ENCODE measurements around the gene BORA. TPM values are rescaled to one million over a fixed set of nuclear protein-coding genes. Genes with fewer than 3 reads are reported as not detected.
"Not testable (repeated sequence)": the region's sequence is repeated elsewhere in the genome, so short reads cannot be mapped to it uniquely, and the experiment has no call there.

BORA gene
- total and polyA plus RNA-seq, 7 donors: 0.34 to 5.6 (median 1.1) TPM

DNA sequence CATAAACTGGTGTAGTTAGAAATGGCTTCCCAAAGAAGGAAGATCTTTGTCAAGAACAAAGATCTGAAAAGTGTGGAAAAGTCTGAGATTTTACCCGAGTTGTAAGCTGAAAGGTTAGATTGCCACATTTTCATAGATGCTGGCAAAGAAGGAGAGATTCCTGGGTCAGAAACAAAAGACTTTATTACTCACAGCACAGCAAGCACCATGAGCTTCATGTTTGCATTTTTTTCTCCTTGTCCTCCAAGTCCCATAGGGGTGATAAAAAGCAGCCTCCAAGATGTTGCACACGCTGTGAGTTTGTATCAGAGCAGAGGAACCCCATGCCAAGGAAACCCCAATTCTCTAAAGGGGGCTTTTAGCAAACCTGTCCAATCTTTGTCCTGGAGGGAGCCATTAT, 29.6 kb upstream of the BORA start:
- TF ChIP-seq, protein P1, sequence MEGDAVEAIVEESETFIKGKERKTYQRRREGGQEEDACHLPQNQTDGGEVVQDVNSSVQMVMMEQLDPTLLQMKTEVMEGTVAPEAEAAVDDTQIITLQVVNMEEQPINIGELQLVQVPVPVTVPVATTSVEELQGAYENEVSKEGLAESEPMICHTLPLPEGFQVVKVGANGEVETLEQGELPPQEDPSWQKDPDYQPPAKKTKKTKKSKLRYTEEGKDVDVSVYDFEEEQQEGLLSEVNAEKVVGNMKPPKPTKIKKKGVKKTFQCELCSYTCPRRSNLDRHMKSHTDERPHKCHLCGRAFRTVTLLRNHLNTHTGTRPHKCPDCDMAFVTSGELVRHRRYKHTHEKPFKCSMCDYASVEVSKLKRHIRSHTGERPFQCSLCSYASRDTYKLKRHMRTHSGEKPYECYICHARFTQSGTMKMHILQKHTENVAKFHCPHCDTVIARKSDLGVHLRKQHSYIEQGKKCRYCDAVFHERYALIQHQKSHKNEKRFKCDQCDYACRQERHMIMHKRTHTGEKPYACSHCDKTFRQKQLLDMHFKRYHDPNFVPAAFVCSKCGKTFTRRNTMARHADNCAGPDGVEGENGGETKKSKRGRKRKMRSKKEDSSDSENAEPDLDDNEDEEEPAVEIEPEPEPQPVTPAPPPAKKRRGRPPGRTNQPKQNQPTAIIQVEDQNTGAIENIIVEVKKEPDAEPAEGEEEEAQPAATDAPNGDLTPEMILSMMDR (IDR thresholded peaks at IDR 0.05): no peak
- 46 to 51% (median 49%) methylated on average over 2 of the region's 2 CpGs for WGBS, 3 donors
- no peaks in the 10 kb centered on the region for H3K9me3 ChIP-seq
- H3K27me3 ChIP-seq (ENCODE audit: insufficient read depth in 3 of 3, low read length in 2 of 3): no peaks in the 10 kb centered on the region
- H3K27ac ChIP-seq: no peak overlapping the region
- no peak overlapping the region for H3K4me3 ChIP-seq
- ATAC-seq: no peak
- intact Hi-C loops (cut with DNase I): no loop called here
- H3K36me3 ChIP-seq (ENCODE audit: insufficient read depth in 1 of 2, low read depth in 1 of 2): no peaks in the 10 kb centered on the region
- no peak for DNase-seq
- no peaks in the 10 kb centered on the region for H3K4me1 ChIP-seq

DNA sequence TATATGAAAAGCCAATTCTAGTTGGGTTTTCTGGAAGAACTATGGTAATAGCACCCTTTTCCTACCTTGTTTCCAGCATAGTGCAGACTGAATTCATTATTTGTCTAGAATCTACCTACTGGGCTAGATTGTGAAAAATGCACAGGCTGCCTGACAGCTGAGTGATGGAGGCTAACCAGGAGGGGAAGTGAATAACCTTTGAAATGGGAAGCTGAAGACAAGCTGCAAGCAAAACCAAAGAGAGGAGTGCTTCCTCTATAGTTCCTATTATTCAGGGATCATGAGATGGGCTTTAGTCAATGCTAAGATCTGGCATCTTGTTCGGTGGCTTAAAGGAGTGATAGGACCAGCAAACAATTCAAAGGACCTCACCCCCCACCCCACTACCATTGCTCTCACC, 27.2 kb upstream of the BORA start:
- Histone ChIP-seq H3K27ac (no peak overlapping the region), H3K9me3 (no peaks in the 10 kb centered on the region), H3K27me3 (ENCODE audit: insufficient read depth in 3 of 3, low read length in 2 of 3) (no peaks in the 10 kb centered on the region), H3K4me3 (no peak overlapping the region), H3K4me1 (no peaks in the 10 kb centered on the region), H3K36me3 (ENCODE audit: insufficient read depth in 1 of 2, low read depth in 1 of 2) (no peaks in the 10 kb centered on the region)
- intact Hi-C loops (cut with DNase I): no loop called here
- 35 to 92% (median 56%) methylated on average over 1 of the region's 1 CpG for WGBS, 3 donors
- DNase-seq (no peak), ATAC-seq (no peak)
- TF ChIP-seq, protein P1 (IDR thresholded peaks at IDR 0.05): no peak

DNA sequence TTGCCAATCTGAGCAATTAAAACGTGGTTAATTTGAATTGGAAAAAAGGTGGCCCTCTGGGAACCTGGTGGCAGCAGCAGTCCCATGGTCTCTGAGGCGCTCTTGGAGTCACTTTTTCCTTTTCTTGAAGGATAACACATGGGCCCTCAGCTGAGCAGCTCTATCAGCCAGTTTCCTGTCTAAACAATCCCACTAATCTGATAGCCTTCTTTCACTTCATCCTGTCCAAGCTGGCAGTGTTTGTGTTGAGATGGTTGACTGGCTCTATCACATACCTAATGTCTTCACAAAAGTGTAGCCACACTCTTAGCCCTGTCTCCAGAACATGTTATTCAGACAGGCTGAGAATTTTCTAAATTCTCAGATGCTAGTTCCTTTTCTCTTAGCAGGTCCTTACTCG, 10.9 kb upstream of the BORA start:
- Histone ChIP-seq H3K9me3 (no peaks in the 10 kb centered on the region), H3K36me3 (ENCODE audit: insufficient read depth in 1 of 2, low read depth in 1 of 2) (peaks cover 7 to 38% of the 10 kb centered on the region in 2 donors), H3K27ac (no peak overlapping the region), H3K4me1 (no peaks in the 10 kb centered on the region), H3K27me3 (ENCODE audit: insufficient read depth in 3 of 3, low read length in 2 of 3) (no peaks in the 10 kb centered on the region), H3K4me3 (no peak overlapping the region)
- ATAC-seq (no peak), DNase-seq (no peak)
- WGBS, 3 donors: 61 to 67% (median 64%) methylated on average over 3 of the region's 3 CpGs
- TF ChIP-seq, protein P1 (IDR thresholded peaks at IDR 0.05): no peak
- intact Hi-C loops (cut with DNase I): no loop called here

DNA sequence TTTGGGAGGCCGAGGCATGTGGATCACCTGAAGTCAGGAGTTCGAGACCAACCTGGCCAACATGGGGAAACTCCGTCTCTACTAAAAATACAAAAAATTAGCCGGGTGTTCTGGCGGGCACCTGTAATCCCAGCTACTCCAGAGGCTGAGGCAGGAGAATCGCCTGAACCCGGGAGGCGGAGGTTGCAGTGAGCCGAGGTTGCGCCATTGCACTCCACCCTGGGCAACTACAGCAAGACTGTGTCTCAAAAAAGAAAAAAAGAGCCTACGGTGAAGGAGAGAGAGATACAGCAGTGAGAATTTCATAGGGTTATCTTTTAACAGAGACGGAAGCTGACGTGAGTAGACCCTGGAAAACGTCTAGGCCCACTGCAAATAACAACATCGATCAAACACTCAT, 1.5 kb upstream of the BORA start:
- Histone ChIP-seq H3K4me1 (peaks cover 16% of the 10 kb centered on the region), H3K4me3 (peak overlapping the region; percentile 97)
- intact Hi-C loops (cut with DNase I): loop anchor here in 1 of 2 donors (5.0 kb wide), 1 partner anchor 56 kb away; the partner anchor contains the start of genes DIS3 and PIBF1
- not testable (repeated sequence) for H3K27me3 ChIP-seq (ENCODE audit: insufficient read depth in 3 of 3, low read length in 2 of 3); H3K27ac ChIP-seq; ATAC-seq; H3K9me3 ChIP-seq; DNase-seq; H3K36me3 ChIP-seq (ENCODE audit: insufficient read depth in 1 of 2, low read depth in 1 of 2)
- WGBS, 3 donors: 91% methylated on average over 15 of the region's 15 CpGs

DNA sequence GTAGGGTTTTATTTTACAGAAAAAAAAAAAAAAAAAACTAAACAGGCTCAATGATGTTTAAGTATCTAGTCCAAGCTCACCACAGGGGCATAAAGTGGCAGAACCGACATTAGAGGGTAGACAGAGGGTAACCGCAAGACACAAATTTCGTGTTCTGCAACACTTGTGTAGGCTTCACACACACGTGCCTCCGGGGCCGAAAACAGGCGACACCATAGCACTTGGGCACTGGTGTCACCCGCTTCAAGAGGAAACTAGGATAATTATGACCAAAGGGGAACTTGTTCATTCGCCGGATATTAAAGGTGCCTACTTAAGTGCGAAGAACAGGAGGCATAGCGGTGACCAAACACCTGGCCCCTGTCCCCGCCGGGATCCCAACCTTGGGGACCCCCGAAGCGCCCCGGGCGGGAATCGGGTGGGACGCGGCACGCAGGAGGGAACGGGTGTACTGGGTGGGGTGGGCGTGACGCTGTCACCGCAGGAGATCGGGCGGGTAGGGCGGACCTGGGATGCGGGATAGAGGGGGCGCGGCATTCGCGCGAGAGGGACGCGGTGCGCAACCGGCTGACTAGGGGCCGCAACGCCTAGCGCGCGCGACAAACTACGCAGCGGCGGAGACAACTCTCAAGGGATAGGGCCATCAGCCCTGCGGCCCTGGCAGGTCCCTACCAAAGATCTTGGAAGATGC, 852 bp upstream of the BORA start:
- H3K27me3 ChIP-seq (ENCODE audit: insufficient read depth in 3 of 3, low read length in 2 of 3): no peaks in the 10 kb centered on the region
- peaks cover 16% of the 10 kb centered on the region for H3K4me1 ChIP-seq
- DNase-seq (peak; percentile 52 to 69), ATAC-seq (peak; percentile 27 to 62 (median 32))
- peak overlapping the region; percentile 75 for H3K27ac ChIP-seq
- no peaks in the 10 kb centered on the region for H3K9me3 ChIP-seq
- WGBS, 3 donors: 1 to 2% (median 1%) methylated on average over 39 to 49 of the region's 49 CpGs
- intact Hi-C loops (cut with DNase I): loop anchor here (1.0 to 5.0 kb wide), 2 partner anchors 55 kb away; partner anchors contain the start of genes PIBF1 (in 2 of the 2) and DIS3 (in 1 of the 2)
- H3K4me3 ChIP-seq: peak overlapping the region; percentile 97
- TF ChIP-seq, protein P1 (IDR thresholded peaks at IDR 0.05): no peak
- peaks cover 0 to under 1% of the 10 kb centered on the region in 2 donors for H3K36me3 ChIP-seq (ENCODE audit: insufficient read depth in 1 of 2, low read depth in 1 of 2)
